BLaER1 (cell line): ENCODE measurements around the gene TUBGCP2.

Experiments used
- H3K27ac ChIP-seq: shearing (Covaris generic); formaldehyde crosslinking; 2 replicates; pipeline ENCODE4 v1.8.1; 2022
- H3K27me3 ChIP-seq: shearing (Covaris generic); formaldehyde crosslinking; 2 replicates; pipeline ENCODE4 v1.8.1; 2022
- H3K36me3 ChIP-seq: shearing (Covaris generic); formaldehyde crosslinking; 2 replicates; pipeline ENCODE4 v1.8.1; 2022
- H3K4me1 ChIP-seq: shearing (Covaris generic); formaldehyde crosslinking; 2 replicates; pipeline ENCODE4 v1.8.1; 2022
- H3K4me2 ChIP-seq: shearing (Covaris generic); formaldehyde crosslinking; 2 replicates; pipeline ENCODE4 v1.8.1; 2022
- H3K4me3 ChIP-seq: shearing (Covaris generic); formaldehyde crosslinking; 2 replicates; pipeline ENCODE4 v1.8.1; 2022
- H3K9ac ChIP-seq: shearing (Covaris generic); formaldehyde crosslinking; 2 replicates; pipeline ENCODE4 v1.8.1; 2022
- H3K9me3 ChIP-seq: shearing (Covaris generic); formaldehyde crosslinking; 2 replicates; pipeline ENCODE4 v1.8.1; 2022
- H4K20me1 ChIP-seq: shearing (Covaris generic); formaldehyde crosslinking; 2 replicates; pipeline ENCODE4 v1.8.1; 2022
- Cebpa-rat ChIP-seq: shearing (Covaris generic); IDR thresholded peaks from 2 replicates; pipeline ENCODE4 v1.8.1; 2022

TUBGCP2 gene

GRCh38 chr10:133343558-133343957 lies 34.9 kb upstream of the TUBGCP2 start:
- Histone ChIP-seq H3K9ac (no peak overlapping the region), H3K27me3 (no peaks in the 10 kb centered on the region), H3K4me3 (no peak overlapping the region), H3K4me1 (peaks cover 17% of the 10 kb centered on the region), H3K27ac (no peak overlapping the region), H3K9me3 (peaks cover 18% of the 10 kb centered on the region), H3K4me2 (no peak overlapping the region), H4K20me1 (no peaks in the 10 kb centered on the region), H3K36me3 (no peaks in the 10 kb centered on the region)
- TF ChIP-seq Cebpa-rat = no peak

- H3K27ac ChIP-seq = no peak overlapping the region
- no peaks in the 10 kb centered on the region for H3K36me3 ChIP-seq
- TF ChIP-seq Cebpa-rat = no peak
- no peak overlapping the region for H3K4me3 ChIP-seq
- H3K4me2 ChIP-seq = no peak overlapping the region
- H3K9me3 ChIP-seq = peaks cover 24% of the 10 kb centered on the region
- no peaks in the 10 kb centered on the region for H4K20me1 ChIP-seq
- H3K9ac ChIP-seq = no peak overlapping the region
- peaks cover 17% of the 10 kb centered on the region for H3K4me1 ChIP-seq
- H3K27me3 ChIP-seq = peaks cover 5% of the 10 kb centered on the region
Measured at GRCh38 chr10:133342942-133343341, 34.3 kb upstream of the TUBGCP2 start.

- H3K4me2 ChIP-seq = no peak overlapping the region
- peaks cover 21% of the 10 kb centered on the region for H3K4me1 ChIP-seq
- H3K27ac ChIP-seq = no peak overlapping the region
- H3K36me3 ChIP-seq = no peaks in the 10 kb centered on the region
- H3K9me3 ChIP-seq = peaks cover 33% of the 10 kb centered on the region
- peaks cover 15% of the 10 kb centered on the region for H3K27me3 ChIP-seq
- no peak overlapping the region for H3K9ac ChIP-seq
- no peaks in the 10 kb centered on the region for H4K20me1 ChIP-seq
- H3K4me3 ChIP-seq = no peak overlapping the region
- no peak for TF ChIP-seq Cebpa-rat
Measured at GRCh38 chr10:133341983-133342382, 33.3 kb upstream of the TUBGCP2 start.

GRCh38 chr10:133339708-133340380 lies 31.2 kb upstream of the TUBGCP2 start:
- Histone ChIP-seq H3K27me3 (peaks cover 36% of the 10 kb centered on the region), H3K4me2 (no peak overlapping the region), H3K4me3 (no peak overlapping the region)

GRCh38 chr10:133338080-133339071 lies 29.7 kb upstream of the TUBGCP2 start:
- no peaks in the 10 kb centered on the region for H4K20me1 ChIP-seq
- TF ChIP-seq Cebpa-rat = no peak
- H3K4me2 ChIP-seq = no peak overlapping the region
- H3K4me3 ChIP-seq = no peak overlapping the region
- H3K36me3 ChIP-seq = no peaks in the 10 kb centered on the region
- peaks cover 23% of the 10 kb centered on the region for H3K4me1 ChIP-seq
- no peak overlapping the region for H3K9ac ChIP-seq
- H3K27me3 ChIP-seq = peaks cover 48% of the 10 kb centered on the region
- H3K27ac ChIP-seq = no peak overlapping the region
- H3K9me3 ChIP-seq = peaks cover 49% of the 10 kb centered on the region

More at GRCh38 chr10:133339708-133340380, 31.2 kb upstream of the TUBGCP2 start:
- Histone ChIP-seq H3K9me3 (peaks cover 44% of the 10 kb centered on the region), H4K20me1 (no peaks in the 10 kb centered on the region), H3K36me3 (no peaks in the 10 kb centered on the region), H3K4me1 (peaks cover 30% of the 10 kb centered on the region), H3K27ac (no peak overlapping the region), H3K9ac (no peak overlapping the region)
- no peak for TF ChIP-seq Cebpa-rat

- peaks cover 49% of the 10 kb centered on the region for H3K9me3 ChIP-seq
- peak overlapping the region; percentile 49 for H3K4me2 ChIP-seq
- H3K4me3 ChIP-seq = no peak overlapping the region
- H3K36me3 ChIP-seq = no peaks in the 10 kb centered on the region
- H3K27me3 ChIP-seq = peaks cover 56% of the 10 kb centered on the region
- no peaks in the 10 kb centered on the region for H4K20me1 ChIP-seq
- no peak overlapping the region for H3K9ac ChIP-seq
- peaks cover 23% of the 10 kb centered on the region for H3K4me1 ChIP-seq
- no peak for TF ChIP-seq Cebpa-rat
- H3K27ac ChIP-seq = no peak overlapping the region
Measured at GRCh38 chr10:133337370-133337725, 28.7 kb upstream of the TUBGCP2 start.

GRCh38 chr10:133336577-133337369 lies 28.1 kb upstream of the TUBGCP2 start, which contains the start of gene CALY:
Gene CALY (minus strand): TSS chr10:133336896. CDS start chr10:133328989, 7,907 bp downstream.
- H4K20me1 ChIP-seq = no peaks in the 10 kb centered on the region
- TF ChIP-seq Cebpa-rat = no peak
- peaks cover 62% of the 10 kb centered on the region for H3K27me3 ChIP-seq
- H3K4me2 ChIP-seq = peak within 1 kb of the TSS; percentile 49
- no peaks in the 10 kb centered on the region for H3K36me3 ChIP-seq
- peaks cover 49% of the 10 kb centered on the region for H3K9me3 ChIP-seq
- no peak within 1 kb of the TSS for H3K27ac ChIP-seq
- H3K4me1 ChIP-seq = peaks cover 23% of the 10 kb centered on the region
- H3K4me3 ChIP-seq = no peak within 1 kb of the TSS
- H3K9ac ChIP-seq = no peak within 1 kb of the TSS

- H3K4me2 ChIP-seq = peak overlapping the region; percentile 49
- H3K4me3 ChIP-seq = no peak overlapping the region
- peaks cover 23% of the 10 kb centered on the region for H3K4me1 ChIP-seq
- no peaks in the 10 kb centered on the region for H4K20me1 ChIP-seq
- peaks cover 49% of the 10 kb centered on the region for H3K9me3 ChIP-seq
- H3K27ac ChIP-seq = no peak overlapping the region
- no peaks in the 10 kb centered on the region for H3K36me3 ChIP-seq
- TF ChIP-seq Cebpa-rat = no peak
- peaks cover 66% of the 10 kb centered on the region for H3K27me3 ChIP-seq
- no peak overlapping the region for H3K9ac ChIP-seq
Measured at GRCh38 chr10:133336118-133336576, 27.5 kb upstream of the TUBGCP2 start.

- 0 out of 2 replicates have a peak overlapping the region, but pooled peaks have one; percentile 25 for H3K4me3 ChIP-seq
- H3K27ac ChIP-seq = no peak overlapping the region
- H3K36me3 ChIP-seq = no peaks in the 10 kb centered on the region
- peaks cover 49% of the 10 kb centered on the region for H3K9me3 ChIP-seq
- no peak for TF ChIP-seq Cebpa-rat
- H4K20me1 ChIP-seq = no peaks in the 10 kb centered on the region
- H3K9ac ChIP-seq = no peak overlapping the region
- peaks cover 23% of the 10 kb centered on the region for H3K4me1 ChIP-seq
- peaks cover 66% of the 10 kb centered on the region for H3K27me3 ChIP-seq
- H3K4me2 ChIP-seq = 0 out of 2 replicates have a peak overlapping the region, but pooled peaks have one; percentile 9
Measured at GRCh38 chr10:133335246-133336117, 26.8 kb upstream of the TUBGCP2 start.
